Activated CD4-positive, alpha-beta T cell treated with anti-CD3 and anti-CD28 coated beads for 36 hours (primary cell): ENCODE measurements around the gene ORC6. TPM values are rescaled to one million over a fixed set of nuclear protein-coding genes. Genes with fewer than 3 reads are reported as not detected.
A peak's percentile ranks its signal among the peaks of the same experiment; 100 is the strongest.

Source experiments
- ATAC-seq: fragments of 200-7000 bp; cut with Tn5 transposase; one replicate; pipeline ENCODE4 v1.10.0; 2021; ENCODE audit warnings: mild to moderate bottlenecking, moderate library complexity
- CTCF ChIA-PET: fragments of 350-600 bp; sonication (Branson Sonifier 250); formaldehyde crosslinking; loops from one replicate; lab custom pipeline; 2021; ENCODE audit warnings: antibody characterized with exemption; lab: Charles Lee
- POLR2A ChIA-PET: fragments of 350-600 bp; sonication (Branson Sonifier 250); formaldehyde crosslinking; loops from one replicate; lab custom pipeline; 2021; ENCODE audit warnings: antibody characterized with exemption, inconsistent platforms; lab: Charles Lee
- DNase-seq: peaks from one replicate; pipeline ENCODE4 v3.0.0-alpha.2; 2020
- H3K27ac Mint-ChIP-seq: one replicate; pipeline ENCODE4 v1.8.0; 2021; ENCODE audit warnings: mixed read lengths
- H3K27me3 Mint-ChIP-seq: one replicate; pipeline ENCODE4 v1.8.0; 2021; ENCODE audit warnings: mixed read lengths
- H3K36me3 Mint-ChIP-seq: one replicate; pipeline ENCODE4 v1.8.0; 2021; ENCODE audit warnings: low read depth, mixed read lengths
- H3K4me1 Mint-ChIP-seq: one replicate; pipeline ENCODE4 v1.8.0; 2021; ENCODE audit warnings: mixed read lengths
- H3K4me3 Mint-ChIP-seq: one replicate; pipeline ENCODE4 v1.8.0; 2021; ENCODE audit warnings: mild to moderate bottlenecking, moderate library complexity, mixed read lengths
- H3K9me3 Mint-ChIP-seq: one replicate; pipeline ENCODE4 v1.8.0; 2021; ENCODE audit warnings: low read depth, mixed read lengths
- intact Hi-C, 2 experiments: fragments of 100-400 bp; cut with DNase I in 1 of 2; cut with micrococcal nuclease in 1 of 2; formaldehyde crosslinking; loops; one replicate each; pipeline versions ENCODE4 v1.14.2 to v1.15.1; 2022 to 2024; cut with DNase I, micrococcal nuclease
- total RNA-seq, 2 experiments: library from RNA; stranded (reverse); gene quantifications; one replicate each; pipeline ENCODE4 v1.2.3, GENCODE V29; 2021

The ORC6 gene
- total RNA-seq, 2 experiments from 2014 or later = 30.3 to 43.4 TPM

- POLR2A ChIA-PET = no interaction called here
- intact Hi-C loops = no loop called here
- CTCF ChIA-PET = interaction anchor here (1.0 kb wide), 1 partner anchor 28 kb away, joined by 4 read pairs; no protein-coding TSS in a partner anchor
- no peaks in the 10 kb centered on the region for H3K9me3 Mint-ChIP-seq
- H3K4me1 Mint-ChIP-seq = no peaks in the 10 kb centered on the region
- no peak overlapping the region for H3K4me3 Mint-ChIP-seq
- ATAC-seq = no peak
- no peaks in the 10 kb centered on the region for H3K27me3 Mint-ChIP-seq
- H3K36me3 Mint-ChIP-seq = peaks cover 9% of the 10 kb centered on the region
- DNase-seq = no peak
- no peak overlapping the region for H3K27ac Mint-ChIP-seq
Observed at GRCh38 chr16:46701615-46702014, 12.2 kb downstream of the ORC6 start.

- intact Hi-C loops = no loop called here
- H3K4me1 Mint-ChIP-seq = no peaks in the 10 kb centered on the region
- H3K27ac Mint-ChIP-seq = no peak overlapping the region
- peaks cover 6% of the 10 kb centered on the region for H3K36me3 Mint-ChIP-seq
- ChIA-PET POLR2A (no interaction called here), CTCF (no interaction called here)
- H3K27me3 Mint-ChIP-seq = no peaks in the 10 kb centered on the region
- no peaks in the 10 kb centered on the region for H3K9me3 Mint-ChIP-seq
- DNase-seq (no peak), ATAC-seq (no peak)
- H3K4me3 Mint-ChIP-seq = no peak overlapping the region
Observed at GRCh38 chr16:46702030-46702429, 12.6 kb downstream of the ORC6 start.

GRCh38 chr16:46706642-46707041, 17.2 kb downstream of the ORC6 start:
- CTCF ChIA-PET = interaction anchor here (0.7 kb wide), 1 partner anchor 786 kb away, joined by 4 read pairs; no protein-coding TSS in a partner anchor

GRCh38 chr16:46709469-46710005, 20.1 kb downstream of the ORC6 start:
- ChIA-PET CTCF (interaction anchor here (0.6 to 1.5 kb wide), 6 partner anchors 13 to 199 kb away, joined by 3 to 5 read pairs (median 3); no protein-coding TSS in a partner anchor), POLR2A (no interaction called here)
- Mint-ChIP-seq H3K27me3 (no peaks in the 10 kb centered on the region), H3K36me3 (no peaks in the 10 kb centered on the region), H3K4me3 (no peak overlapping the region), H3K27ac (no peak overlapping the region), H3K9me3 (no peaks in the 10 kb centered on the region), H3K4me1 (peaks cover 4% of the 10 kb centered on the region)
- ATAC-seq (no peak), DNase-seq (no peak)
- intact Hi-C loops = no loop called here

More at GRCh38 chr16:46706642-46707041, 17.2 kb downstream of the ORC6 start:
- DNase-seq (no peak), ATAC-seq (peak; percentile 26)
- Mint-ChIP-seq H3K4me1 (peaks cover 4% of the 10 kb centered on the region), H3K4me3 (no peak overlapping the region), H3K9me3 (no peaks in the 10 kb centered on the region), H3K36me3 (peaks cover 2% of the 10 kb centered on the region), H3K27me3 (no peaks in the 10 kb centered on the region), H3K27ac (no peak overlapping the region)
- intact Hi-C loops = no loop called here
- POLR2A ChIA-PET = no interaction called here

- POLR2A ChIA-PET = no interaction called here
- H3K36me3 Mint-ChIP-seq = no peaks in the 10 kb centered on the region
- H3K4me1 Mint-ChIP-seq = peaks cover 4% of the 10 kb centered on the region
Observed at GRCh38 chr16:46711106-46712058, 21.9 kb downstream of the ORC6 start.

GRCh38 chr16:46712911-46713310, 23.5 kb downstream of the ORC6 start:
- POLR2A ChIA-PET = no interaction called here
- Mint-ChIP-seq H3K36me3 (no peaks in the 10 kb centered on the region), H3K4me1 (peaks cover 4% of the 10 kb centered on the region), H3K27me3 (no peaks in the 10 kb centered on the region), H3K4me3 (no peak overlapping the region), H3K27ac (no peak overlapping the region), H3K9me3 (no peaks in the 10 kb centered on the region)
- DNase-seq (no peak), ATAC-seq (no peak)
- CTCF ChIA-PET = no interaction called here
- intact Hi-C loops = no loop called here

More at GRCh38 chr16:46711106-46712058, 21.9 kb downstream of the ORC6 start:
- intact Hi-C loops = no loop called here
- no peaks in the 10 kb centered on the region for H3K27me3 Mint-ChIP-seq
- H3K9me3 Mint-ChIP-seq = no peaks in the 10 kb centered on the region
- ATAC-seq (no peak), DNase-seq (no peak)
- no peak overlapping the region for H3K4me3 Mint-ChIP-seq
- CTCF ChIA-PET = interaction anchor here (1.3 kb wide), 1 partner anchor 19 kb away, joined by 3 read pairs; no protein-coding TSS in a partner anchor
- H3K27ac Mint-ChIP-seq = no peak overlapping the region

- no peaks in the 10 kb centered on the region for H3K9me3 Mint-ChIP-seq
- ChIA-PET CTCF (interaction anchor here (1.3 kb wide), 1 partner anchor 40 kb away, joined by 4 read pairs; no protein-coding TSS in a partner anchor), POLR2A (no interaction called here)
- H3K4me3 Mint-ChIP-seq = no peak overlapping the region
- peaks cover 4% of the 10 kb centered on the region for H3K4me1 Mint-ChIP-seq
- H3K36me3 Mint-ChIP-seq = no peaks in the 10 kb centered on the region
- intact Hi-C loops = no loop called here
- DNase-seq (no peak), ATAC-seq (no peak)
- no peak overlapping the region for H3K27ac Mint-ChIP-seq
- H3K27me3 Mint-ChIP-seq = no peaks in the 10 kb centered on the region
Observed at GRCh38 chr16:46713634-46714033, 24.2 kb downstream of the ORC6 start.

GRCh38 chr16:46714797-46715591, 25.5 kb downstream of the ORC6 start:
- intact Hi-C loops = no loop called here
- no peak overlapping the region for H3K27ac Mint-ChIP-seq
- H3K9me3 Mint-ChIP-seq = no peaks in the 10 kb centered on the region
- H3K36me3 Mint-ChIP-seq = no peaks in the 10 kb centered on the region
- POLR2A ChIA-PET = no interaction called here
- DNase-seq (no peak), ATAC-seq (no peak)
- no peak overlapping the region for H3K4me3 Mint-ChIP-seq
- no peaks in the 10 kb centered on the region for H3K4me1 Mint-ChIP-seq
- CTCF ChIA-PET = interaction anchor here (1.3 kb wide), 1 partner anchor 41 kb away, joined by 4 read pairs; no protein-coding TSS in a partner anchor
- H3K27me3 Mint-ChIP-seq = no peaks in the 10 kb centered on the region

GRCh38 chr16:46715769-46716305, 26.4 kb downstream of the ORC6 start:
- Mint-ChIP-seq H3K4me1 (no peaks in the 10 kb centered on the region), H3K36me3 (no peaks in the 10 kb centered on the region), H3K4me3 (no peak overlapping the region), H3K27ac (no peak overlapping the region), H3K9me3 (no peaks in the 10 kb centered on the region), H3K27me3 (no peaks in the 10 kb centered on the region)
- POLR2A ChIA-PET = no interaction called here
- intact Hi-C loops = no loop called here
- DNase-seq (no peak), ATAC-seq (no peak)
- CTCF ChIA-PET = no interaction called here

- POLR2A ChIA-PET = no interaction called here
- H3K27ac Mint-ChIP-seq = no peak overlapping the region
- CTCF ChIA-PET = no interaction called here
- ATAC-seq (no peak), DNase-seq (no peak)
- H3K4me3 Mint-ChIP-seq = no peak overlapping the region
- H3K36me3 Mint-ChIP-seq = no peaks in the 10 kb centered on the region
- no peaks in the 10 kb centered on the region for H3K4me1 Mint-ChIP-seq
- intact Hi-C loops = no loop called here
- H3K9me3 Mint-ChIP-seq = no peaks in the 10 kb centered on the region
- no peaks in the 10 kb centered on the region for H3K27me3 Mint-ChIP-seq
Observed at GRCh38 chr16:46717692-46718091, 28.2 kb downstream of the ORC6 start.

GRCh38 chr16:46718214-46718613, 28.8 kb downstream of the ORC6 start:
- ATAC-seq (no peak), DNase-seq (no peak)
- no peaks in the 10 kb centered on the region for H3K9me3 Mint-ChIP-seq
- H3K4me1 Mint-ChIP-seq = no peaks in the 10 kb centered on the region
- intact Hi-C loops = no loop called here
- ChIA-PET POLR2A (no interaction called here), CTCF (no interaction called here)
- no peak overlapping the region for H3K4me3 Mint-ChIP-seq
- no peaks in the 10 kb centered on the region for H3K36me3 Mint-ChIP-seq
- no peaks in the 10 kb centered on the region for H3K27me3 Mint-ChIP-seq
- no peak overlapping the region for H3K27ac Mint-ChIP-seq
